Measurements from ENCODE around the gene TRDN. TPM values are rescaled to one million over a fixed set of nuclear protein-coding genes. Genes with fewer than 3 reads are reported as not detected.

TRDN gene
- total and polyA plus RNA-seq, 7 donors, result under 0.01 to 1.2 TPM; not detected in 5

GRCh38 chr6:123515715-123516114 is 121.0 kb downstream of the TRDN start:
- Histone ChIP-seq H3K36me3 (no peaks in the 10 kb centered on the region), H3K27ac (no peak overlapping the region), H3K9me3 (no peaks in the 10 kb centered on the region), H3K4me3 (no peak overlapping the region), H3K27me3 (no peaks in the 10 kb centered on the region), H3K4me1 (no peaks in the 10 kb centered on the region)
- TF ChIP-seq POLR2AphosphoS5 (IDR thresholded peaks at IDR 0.05), result no peak
- TF ChIP-seq EP300 (IDR thresholded peaks at IDR 0.05), result no peak
- no peak for TF ChIP-seq CTCF (IDR thresholded peaks at IDR 0.05)
- no peak for TF ChIP-seq POLR2A (IDR thresholded peaks at IDR 0.05)
- no peak for DNase-seq
- intact Hi-C loops (cut with DNase I), result no loop called here
- 85 to 95% methylated on average over 2 of the region's 2 CpGs for WGBS, 2 donors

GRCh38 chr6:123509112-123509511 is 127.6 kb downstream of the TRDN start:
- Histone ChIP-seq H3K4me3 (no peak overlapping the region), H3K27me3 (no peaks in the 10 kb centered on the region), H3K4me1 (peaks cover 0 to 4% (median 0%) of the 10 kb centered on the region in 4 donors), H3K9me3 (no peaks in the 10 kb centered on the region), H3K27ac (no peak overlapping the region), H3K36me3 (no peaks in the 10 kb centered on the region)
- intact Hi-C loops (cut with DNase I), result no loop called here
- TF ChIP-seq CTCF (IDR thresholded peaks at IDR 0.05) (no peak), POLR2AphosphoS5 (IDR thresholded peaks at IDR 0.05) (no peak), POLR2A (IDR thresholded peaks at IDR 0.05) (no peak), EP300 (IDR thresholded peaks at IDR 0.05) (no peak)
- DNase-seq, result no peak
- WGBS, 2 donors, result 0 to 57% methylated on average over 1 of the region's 1 CpG

- Histone ChIP-seq H3K27me3 (no peaks in the 10 kb centered on the region), H3K4me1 (peaks cover 0 to 4% (median 0%) of the 10 kb centered on the region in 4 donors), H3K27ac (no peak overlapping the region), H3K9me3 (no peaks in the 10 kb centered on the region), H3K36me3 (no peaks in the 10 kb centered on the region), H3K4me3 (no peak overlapping the region)
- intact Hi-C loops (cut with DNase I), result no loop called here
- DNase-seq, result no peak
- TF ChIP-seq EP300 (IDR thresholded peaks at IDR 0.05) (no peak), CTCF (IDR thresholded peaks at IDR 0.05) (no peak), POLR2AphosphoS5 (IDR thresholded peaks at IDR 0.05) (no peak), POLR2A (IDR thresholded peaks at IDR 0.05) (no peak)
- WGBS, 2 donors, result 44 to 66% methylated on average over 2 of the region's 2 CpGs
Observed at GRCh38 chr6:123508290-123508689, 128.5 kb downstream of the TRDN start.

GRCh38 chr6:123507582-123507981 is 129.2 kb downstream of the TRDN start:
- Histone ChIP-seq H3K9me3 (no peaks in the 10 kb centered on the region), H3K4me1 (peaks cover 0 to 4% (median 0%) of the 10 kb centered on the region in 4 donors), H3K27ac (no peak overlapping the region), H3K4me3 (no peak overlapping the region), H3K27me3 (no peaks in the 10 kb centered on the region), H3K36me3 (no peaks in the 10 kb centered on the region)
- DNase-seq, result no peak
- intact Hi-C loops (cut with DNase I), result no loop called here
- WGBS, 2 donors, result 49 to 68% methylated on average over 2 of the region's 2 CpGs
- TF ChIP-seq CTCF (IDR thresholded peaks at IDR 0.05) (no peak), POLR2A (IDR thresholded peaks at IDR 0.05) (no peak), EP300 (IDR thresholded peaks at IDR 0.05) (no peak), POLR2AphosphoS5 (IDR thresholded peaks at IDR 0.05) (no peak)

- no peaks in the 10 kb centered on the region for H3K36me3 ChIP-seq
- 23 to 59% methylated on average over 1 of the region's 1 CpG for WGBS, 2 donors
- H3K27me3 ChIP-seq, result no peaks in the 10 kb centered on the region
- peaks cover 0 to 4% (median 0%) of the 10 kb centered on the region in 4 donors for H3K4me1 ChIP-seq
- no peak overlapping the region for H3K4me3 ChIP-seq
- no peak for TF ChIP-seq POLR2A (IDR thresholded peaks at IDR 0.05)
- TF ChIP-seq EP300 (IDR thresholded peaks at IDR 0.05), result no peak
- intact Hi-C loops (cut with DNase I), result no loop called here
- H3K27ac ChIP-seq, result no peak overlapping the region
- DNase-seq, result no peak
- H3K9me3 ChIP-seq, result no peaks in the 10 kb centered on the region
Observed at GRCh38 chr6:123503619-123504018, 133.1 kb downstream of the TRDN start.

Measured in sigmoid colon (tissue), 7 donors.